GM18502 (cell line): ENCODE measurements around the gene ZNF408.

Experiments used
- ATAC-seq: cut with Tn5 transposase; IDR thresholded peaks from one replicate; pipeline ENCODE4 v1.9.1; 2021; ENCODE audit warnings: mild to moderate bottlenecking; ENCODE audit not compliant: unreplicated experiment, poor library complexity

ZNF408 gene

DNA sequence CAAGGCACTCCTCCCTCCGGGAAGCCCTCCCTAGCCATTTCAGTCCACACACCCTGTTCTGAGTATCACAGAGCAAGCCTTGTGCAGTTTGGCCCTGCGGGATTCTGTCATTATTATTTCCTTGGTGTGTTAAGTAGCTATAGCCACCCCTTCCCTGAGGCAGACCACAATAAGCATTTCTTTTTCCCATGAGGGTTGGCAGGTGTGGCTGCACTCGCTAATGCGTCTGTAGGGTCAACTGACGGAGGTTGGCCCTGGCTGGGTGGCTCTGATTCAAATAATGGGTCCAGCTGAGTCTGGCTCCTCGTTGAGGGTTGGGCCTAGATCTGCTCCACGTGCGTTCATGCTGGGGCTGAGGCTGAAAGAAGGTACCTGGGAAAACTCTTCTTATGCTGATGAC, 23.3 kb downstream of the ZNF408 start:
- no peak for ATAC-seq

DNA sequence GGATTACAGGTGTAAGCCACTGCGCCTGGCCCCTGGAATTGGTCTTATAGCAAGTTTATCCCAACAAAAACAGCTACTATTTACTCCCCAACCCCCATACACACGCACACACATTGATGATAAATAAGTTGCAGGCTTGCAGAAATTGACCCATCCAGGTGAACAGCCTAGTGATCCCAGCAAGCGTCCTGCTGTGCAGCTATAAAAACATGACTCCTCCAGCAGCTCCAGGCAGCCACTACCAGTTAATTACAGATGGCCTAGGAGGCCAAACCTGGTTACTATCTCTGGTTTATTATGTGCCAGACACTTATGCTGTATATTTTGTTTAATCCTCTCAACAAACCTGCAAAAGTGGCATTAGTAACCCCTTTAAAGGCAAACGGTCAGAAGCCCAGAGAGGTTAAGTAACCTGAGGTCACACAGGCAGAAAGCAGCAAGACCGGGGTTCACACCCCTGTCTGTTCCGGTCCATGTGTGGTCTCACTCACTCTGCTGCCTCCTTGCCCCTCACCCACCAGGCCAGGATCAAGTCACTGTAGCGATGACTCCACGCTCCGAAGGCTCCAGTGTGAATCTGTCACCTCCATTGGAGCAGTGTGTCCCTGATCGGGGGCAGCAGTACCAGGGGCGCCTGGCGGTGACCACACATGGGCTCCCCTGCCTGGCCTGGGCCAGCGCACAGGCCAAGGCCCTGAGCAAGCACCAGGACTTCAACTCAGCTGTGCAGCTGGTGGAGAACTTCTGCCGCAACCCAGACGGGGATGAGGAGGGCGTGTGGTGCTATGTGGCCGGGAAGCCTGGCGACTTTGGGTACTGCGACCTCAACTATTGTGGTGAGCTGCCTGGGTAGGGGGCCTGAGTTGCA, 24.7 kb downstream of the ZNF408 start:
- ATAC-seq = no peak

- ATAC-seq = no peak
Measured at GRCh38 chr11:46726206-46726862, 25.5 kb downstream of the ZNF408 start.

DNA sequence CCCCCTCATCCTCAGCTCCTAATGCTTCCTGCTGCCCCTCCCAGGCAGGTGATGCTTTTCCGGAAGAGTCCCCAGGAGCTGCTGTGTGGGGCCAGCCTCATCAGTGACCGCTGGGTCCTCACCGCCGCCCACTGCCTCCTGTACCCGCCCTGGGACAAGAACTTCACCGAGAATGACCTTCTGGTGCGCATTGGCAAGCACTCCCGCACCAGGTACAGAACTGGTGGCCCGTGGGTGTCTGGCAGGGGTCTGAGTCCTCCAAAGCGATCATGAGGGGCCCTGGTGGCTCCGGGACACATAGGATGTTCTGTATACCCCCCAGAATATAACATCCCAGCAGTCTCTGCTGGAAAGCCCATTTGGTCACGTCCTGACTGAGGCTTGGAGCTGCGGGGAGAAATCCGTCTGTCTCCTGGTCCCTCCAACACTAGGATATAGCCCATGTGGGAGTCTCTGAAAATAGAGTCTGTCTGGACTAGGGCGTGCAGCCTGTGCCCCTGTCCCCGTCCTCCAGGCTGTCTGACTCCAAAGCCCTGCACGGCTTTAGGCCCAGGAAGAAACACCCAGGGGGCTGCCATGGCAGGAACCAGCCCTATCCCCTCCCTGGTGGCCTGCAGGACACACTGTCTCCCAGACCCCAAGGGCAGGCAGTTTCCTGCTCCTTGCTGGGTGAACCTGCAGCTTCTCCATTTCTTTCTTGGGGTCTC, 27.3 kb downstream of the ZNF408 start:
- no peak for ATAC-seq

- ATAC-seq = no peak
Measured at GRCh38 chr11:46728659-46729040, 27.8 kb downstream of the ZNF408 start.

- ATAC-seq = no peak
Measured at GRCh38 chr11:46729110-46730027, 28.5 kb downstream of the ZNF408 start.

DNA sequence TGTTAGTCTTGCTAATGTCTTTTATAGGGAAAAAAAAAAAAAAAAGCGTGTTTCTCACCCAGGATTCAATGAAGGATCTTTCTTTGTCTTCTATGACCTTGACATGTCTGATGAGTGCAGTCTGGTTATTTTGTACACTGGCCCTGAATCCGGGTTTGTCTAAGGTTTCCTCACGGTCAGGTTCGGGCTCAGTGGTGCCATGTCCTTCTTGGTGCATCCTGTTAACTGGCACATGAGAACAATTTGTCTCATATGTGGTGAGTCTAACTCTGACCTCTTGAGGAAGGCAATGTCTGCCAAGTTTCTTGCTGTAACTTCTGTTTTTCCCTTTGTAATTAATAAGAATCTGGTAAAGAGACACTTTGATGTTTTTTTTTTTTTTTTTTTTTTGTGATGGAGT, 30.7 kb downstream of the ZNF408 start:
- no peak for ATAC-seq

DNA sequence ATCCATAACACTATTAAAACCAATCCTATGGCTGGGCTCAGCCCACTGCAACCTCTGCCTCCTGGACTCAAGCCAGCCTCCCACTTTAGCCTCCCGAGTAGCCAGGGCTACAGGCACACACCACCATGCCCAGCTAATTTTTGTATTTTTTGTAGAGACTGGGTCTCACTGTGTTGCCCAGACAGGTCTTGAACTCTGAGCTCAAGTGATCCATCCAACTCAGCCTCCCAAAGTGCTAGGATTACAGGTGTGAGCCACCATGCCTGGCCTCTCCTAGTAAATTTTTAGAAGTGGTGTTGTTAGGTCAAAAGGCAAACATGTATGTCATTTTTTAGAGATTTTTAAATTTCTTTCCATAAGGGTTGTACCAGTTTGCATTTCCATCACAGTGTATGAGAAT, 32.4 kb downstream of the ZNF408 start:
- ATAC-seq = no peak

DNA sequence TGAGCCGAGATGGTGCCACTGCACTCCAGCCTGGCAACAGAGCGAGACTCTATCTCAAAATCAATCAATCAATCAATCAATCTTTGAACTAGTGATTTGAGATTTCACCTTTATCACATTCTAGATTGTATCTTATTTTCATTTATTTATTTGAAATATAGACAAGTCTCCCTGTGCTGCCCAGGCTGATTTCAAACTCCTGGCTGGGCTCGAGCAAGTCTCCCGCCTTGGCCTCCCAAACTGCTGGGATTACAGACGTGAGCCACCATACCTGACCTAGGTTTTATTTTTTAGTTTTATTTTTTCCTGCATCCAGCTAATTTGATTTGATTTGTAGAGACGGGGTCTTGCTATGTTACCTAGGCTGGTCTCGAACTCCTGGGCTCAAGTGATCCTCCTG, 35.3 kb downstream of the ZNF408 start:
- no peak for ATAC-seq

DNA sequence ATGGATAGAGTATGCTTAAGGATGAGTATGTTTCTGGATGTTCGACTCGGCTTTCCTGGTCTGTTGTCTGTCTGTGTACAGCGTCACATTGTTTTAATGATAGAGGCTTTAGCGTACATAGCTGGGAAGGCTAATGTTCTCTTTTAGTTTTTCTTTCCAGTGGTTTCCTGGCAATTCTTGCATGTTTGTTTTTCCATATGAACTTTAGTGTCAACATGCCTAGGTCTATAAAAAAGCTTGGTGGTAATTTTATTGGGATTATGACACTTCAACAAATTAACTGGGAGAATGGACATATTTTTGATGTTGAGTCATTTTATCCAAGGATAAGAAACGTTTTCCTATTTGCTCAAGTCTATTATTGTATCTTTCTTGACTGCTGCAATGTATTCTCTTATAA, 35.8 kb downstream of the ZNF408 start:
- no peak for ATAC-seq

GRCh38 chr11:46737699-46738098, 36.9 kb downstream of the ZNF408 start:
- ATAC-seq = no peak

DNA sequence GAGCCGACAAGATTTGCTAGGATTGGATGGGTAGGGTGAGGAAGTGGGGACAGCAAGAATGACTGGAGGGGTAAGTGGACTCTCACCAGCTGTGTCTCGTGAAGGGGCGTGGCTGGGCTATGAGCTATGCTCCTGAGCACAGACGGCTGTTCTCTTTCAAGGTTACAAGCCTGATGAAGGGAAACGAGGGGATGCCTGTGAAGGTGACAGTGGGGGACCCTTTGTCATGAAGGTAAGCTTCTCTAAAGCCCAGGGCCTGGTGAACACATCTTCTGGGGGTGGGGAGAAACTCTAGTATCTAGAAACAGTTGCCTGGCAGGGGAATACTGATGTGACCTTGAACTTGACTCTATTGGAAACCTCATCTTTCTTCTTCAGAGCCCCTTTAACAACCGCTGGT, 38.1 kb downstream of the ZNF408 start:
- no peak for ATAC-seq

GRCh38 chr11:46741600-46742484, 41.0 kb downstream of the ZNF408 start:
- no peak for ATAC-seq

- no peak for ATAC-seq
Measured at GRCh38 chr11:46743043-46743442, 42.2 kb downstream of the ZNF408 start.

- ATAC-seq = no peak
Measured at GRCh38 chr11:46743693-46744339, 43.0 kb downstream of the ZNF408 start.

DNA sequence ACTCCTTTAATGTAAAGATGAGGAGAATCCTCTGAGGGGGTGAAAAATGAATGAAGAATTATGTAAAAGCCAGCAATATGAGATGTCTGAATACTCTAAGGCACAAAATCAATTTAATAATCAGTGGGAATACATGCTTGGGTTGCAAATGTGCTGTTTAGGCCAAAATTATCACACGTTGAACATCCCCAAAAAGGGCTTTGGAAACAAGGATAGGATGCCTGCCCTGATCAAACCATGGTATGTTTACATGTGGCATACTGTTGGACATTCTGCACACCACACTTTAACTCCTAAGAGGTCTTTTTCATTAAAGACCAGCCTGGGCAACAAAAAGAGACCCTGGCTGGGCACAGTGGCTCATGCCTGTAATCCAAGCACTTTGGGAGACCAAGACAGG, 44.5 kb downstream of the ZNF408 start:
- ATAC-seq = no peak

- no peak for ATAC-seq
Measured at GRCh38 chr11:46745995-46746394, 45.2 kb downstream of the ZNF408 start.

GRCh38 chr11:46747150-46747549, 46.3 kb downstream of the ZNF408 start:
- no peak for ATAC-seq
